Large intestine (tissue), 12 donors: ENCODE data around the gene BARX2. TPM values are rescaled to one million over a fixed set of nuclear protein-coding genes. Genes with fewer than 3 reads are reported as not detected.
"Not testable (repeated sequence)": the region's sequence is repeated elsewhere in the genome, so short reads cannot be mapped to it uniquely, and the experiment has no call there.

Source experiments
- DNase-seq, 2 donors: peaks; one replicate each; pipeline versions ENCODE4 v3.0.0 to v3.0.0-alpha.2; 2013
- H3K27ac ChIP-seq: one replicate; pipeline ENCODE4 v1.5.1; 2013; ENCODE audit warnings: low read length
- H3K27me3 ChIP-seq: 2 replicates; pipeline ENCODE4 v1.6.1; 2013; ENCODE audit warnings: low read length; ENCODE audit not compliant: control insufficient read depth, insufficient read depth
- H3K36me3 ChIP-seq: 2 replicates; pipeline ENCODE4 v1.6.1; 2013; ENCODE audit warnings: low read length; ENCODE audit not compliant: control insufficient read depth, insufficient read depth
- H3K4me1 ChIP-seq: one replicate; pipeline ENCODE4 v1.6.1; 2013; ENCODE audit warnings: low read length; ENCODE audit not compliant: control insufficient read depth, insufficient read depth
- H3K4me3 ChIP-seq: one replicate; pipeline ENCODE4 v1.5.1; 2013; ENCODE audit warnings: low read length
- H3K9me3 ChIP-seq: one replicate; pipeline ENCODE4 v1.6.1; 2013; ENCODE audit warnings: mild to moderate bottlenecking, low read depth, low read length, moderate library complexity; ENCODE audit not compliant: control insufficient read depth
- WGBS: methylation state at CpG from one replicate; pipeline ENCODE4 v1.1.5; 2013; ENCODE audit warnings: low lambda C conversion rate; ENCODE audit not compliant: insufficient coverage; 5-methylcytosine and 5-hydroxymethylcytosine counted together
- long read RNA-seq, 11 donors: transcript quantifications; one replicate each; lab custom pipeline, GENCODE V29; 2026
- polyA plus RNA-seq: library from polyadenylated mRNA; unstranded; fragments of 120-200 nt; gene quantifications from one replicate; pipeline ENCODE4 v1.2.1, GENCODE V29; 2013

The BARX2 gene
- 3.5 TPM for polyA plus RNA-seq
- long read RNA-seq, donor 1, result 0 reads
- long read RNA-seq, donor 2, result 0 reads
- long read RNA-seq, donor 3, result 0 reads
- long read RNA-seq, donor 4, result 0 reads
- long read RNA-seq, donor 5, partial matches to known transcripts, result 0 of 1 reads
- long read RNA-seq, donor 5, other reads (novel, unspliced or antisense), result 0 of 1 reads
- long read RNA-seq, donor 6, result 0 reads
- long read RNA-seq, donor 7, result 0 reads
- long read RNA-seq, donor 8, partial matches to known transcripts, result 0 of 4 reads
- long read RNA-seq, donor 8, other reads (novel, unspliced or antisense), result 0 of 4 reads
- long read RNA-seq, donor 9, partial matches to known transcripts, result 0 of 1 reads
- long read RNA-seq, donor 9, other reads (novel, unspliced or antisense), result 0 of 1 reads
- long read RNA-seq, donor 10, partial matches to known transcripts, result 0 of 1 reads
- long read RNA-seq, donor 10, other reads (novel, unspliced or antisense), result 0 of 1 reads
- long read RNA-seq, donor 11, result 0 reads

- peaks cover 11% of the 10 kb centered on the region for H3K9me3 ChIP-seq
- H3K36me3 ChIP-seq, result no peaks in the 10 kb centered on the region
- WGBS, result no CpG with 5 or more reads among the region's 81 CpGs
- H3K4me3 ChIP-seq, result peak within 1 kb of the TSS; percentile 42
- peak within 1 kb of the TSS; percentile 54 for H3K27ac ChIP-seq
- H3K27me3 ChIP-seq, result peaks cover 59% of the 10 kb centered on the region
- peak; percentile 67 to 84 for DNase-seq
- H3K4me1 ChIP-seq, result peaks cover 19% of the 10 kb centered on the region
Observed at GRCh38 chr11:129375751-129376657, at the start of gene BARX2. Gene BARX2, plus strand, starts transcription at chr11:129375848. Its CDS starts 188 bp downstream, at chr11:129376036.

DNA sequence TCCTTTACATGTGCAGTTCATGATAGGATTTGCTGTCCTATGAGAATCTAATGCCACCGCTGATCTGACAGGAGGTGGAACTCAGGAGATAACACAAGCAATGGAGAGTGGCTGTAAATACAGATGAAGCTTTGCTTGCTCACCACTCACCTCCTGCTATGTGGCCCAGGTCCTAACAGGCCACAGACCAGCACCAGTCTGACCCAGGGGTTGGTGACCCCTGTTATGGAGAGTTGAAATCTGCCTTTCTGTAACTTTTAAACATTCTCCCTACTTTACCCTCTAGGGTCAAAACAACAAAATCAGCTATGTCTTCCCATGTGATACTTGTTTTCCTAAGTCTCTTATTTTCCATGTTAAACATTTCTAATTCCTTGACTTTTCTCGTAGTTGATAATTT is 48.7 kb upstream of the BARX2 start:
- Histone ChIP-seq H3K27ac (no peak overlapping the region), H3K36me3 (no peaks in the 10 kb centered on the region), H3K9me3 (no peaks in the 10 kb centered on the region), H3K27me3 (no peaks in the 10 kb centered on the region), H3K4me3 (no peak overlapping the region), H3K4me1 (peaks cover 7% of the 10 kb centered on the region)
- DNase-seq, result no peak
- 43% methylated on average over 1 of the region's 2 CpGs for WGBS

DNA sequence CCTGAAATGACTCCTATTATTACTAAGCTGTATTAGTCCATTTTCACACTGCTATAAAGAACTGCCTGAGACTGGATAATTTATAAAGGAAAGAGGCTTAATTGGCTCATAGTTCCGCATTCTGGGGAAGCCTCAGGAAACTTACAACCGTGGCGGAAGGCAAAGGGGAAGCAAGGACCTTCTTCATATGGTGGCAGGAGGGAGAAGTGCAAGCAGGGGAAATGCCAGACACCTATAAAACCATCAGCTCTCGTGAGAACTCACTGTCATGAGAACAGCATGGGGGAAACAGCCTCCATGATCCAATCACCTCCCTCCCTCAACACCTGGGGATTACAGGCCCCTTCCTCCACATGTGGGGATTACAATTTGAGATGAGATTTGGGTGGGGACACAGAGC is 47.9 kb upstream of the BARX2 start:
- H3K27me3 ChIP-seq, H3K4me1 ChIP-seq, DNase-seq, H3K36me3 ChIP-seq, H3K9me3 ChIP-seq, H3K4me3 ChIP-seq, H3K27ac ChIP-seq: not testable (repeated sequence)
- no CpG with 5 or more reads among the region's 4 CpGs for WGBS

DNA sequence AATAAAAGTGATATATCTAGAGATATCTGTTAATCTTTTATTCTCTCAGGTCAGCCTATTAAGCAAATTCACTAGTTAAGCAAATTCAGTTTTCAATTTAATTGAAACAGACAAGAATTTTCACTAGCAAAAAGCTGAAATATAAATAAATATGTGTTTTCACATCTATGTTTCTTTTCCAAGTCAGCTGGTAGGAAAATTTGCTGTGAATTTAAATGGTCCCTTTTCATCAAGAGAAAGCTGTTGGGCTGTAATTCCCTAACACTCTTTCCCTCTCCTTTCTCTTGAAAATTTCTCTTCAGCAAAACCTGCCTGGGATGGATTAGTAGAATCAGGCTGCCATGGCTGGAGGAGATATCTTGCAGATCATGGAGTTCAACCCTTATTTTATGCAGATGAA is 46.9 kb upstream of the BARX2 start:
- Histone ChIP-seq H3K4me1 (peaks cover 7% of the 10 kb centered on the region), H3K36me3 (no peaks in the 10 kb centered on the region), H3K9me3 (no peaks in the 10 kb centered on the region), H3K4me3 (no peak overlapping the region), H3K27ac (no peak overlapping the region), H3K27me3 (no peaks in the 10 kb centered on the region)
- no peak for DNase-seq

DNA sequence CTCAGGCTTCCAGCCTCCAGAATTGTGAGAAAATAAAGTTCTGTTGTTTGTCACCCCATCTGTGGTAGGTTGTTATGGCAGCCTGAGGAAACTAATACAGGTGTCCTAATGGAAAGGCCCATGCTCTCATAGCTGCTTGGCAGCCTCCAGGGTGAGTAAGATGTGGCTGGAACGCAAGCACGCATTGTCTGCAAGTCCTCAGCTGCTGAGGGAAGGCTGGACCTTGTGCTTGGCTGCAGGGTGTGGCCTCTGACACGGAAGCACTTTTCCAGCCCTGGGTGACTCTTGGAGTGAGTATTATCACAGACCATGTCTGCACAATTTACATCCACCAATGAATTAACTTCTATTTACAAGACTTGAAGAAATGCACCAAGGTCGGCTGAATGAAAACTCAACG is 44.4 kb upstream of the BARX2 start:
- 60% methylated on average over 1 of the region's 5 CpGs for WGBS
- Histone ChIP-seq H3K4me3 (no peak overlapping the region), H3K36me3 (no peaks in the 10 kb centered on the region), H3K27ac (no peak overlapping the region), H3K9me3 (no peaks in the 10 kb centered on the region), H3K27me3 (no peaks in the 10 kb centered on the region), H3K4me1 (no peaks in the 10 kb centered on the region)
- DNase-seq, result peak in 1 of 2 donors; percentile 45

DNA sequence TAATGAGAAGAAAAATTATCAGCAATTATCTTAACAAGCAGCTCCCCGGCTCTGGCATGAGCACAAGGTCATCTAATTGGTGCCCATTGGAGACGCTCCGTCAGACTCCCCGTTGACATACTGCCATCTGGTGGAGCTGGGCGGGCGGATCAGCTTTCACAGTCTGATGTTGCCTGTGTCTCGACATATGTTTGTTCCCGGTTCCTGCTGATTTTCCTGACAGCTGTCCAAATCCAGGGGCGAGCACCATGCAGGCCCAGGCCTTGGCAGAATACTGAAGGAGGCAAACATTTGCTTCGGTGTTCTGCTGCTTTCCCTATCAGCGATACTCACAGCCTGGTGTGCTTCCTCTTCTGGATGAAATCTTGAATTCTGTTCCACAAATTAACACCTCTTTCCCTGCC is 43.8 kb upstream of the BARX2 start:
- no peaks in the 10 kb centered on the region for H3K27me3 ChIP-seq
- H3K27ac ChIP-seq, result no peak overlapping the region
- WGBS, result no CpG with 5 or more reads among the region's 11 CpGs
- no peaks in the 10 kb centered on the region for H3K4me1 ChIP-seq
- H3K9me3 ChIP-seq, result no peaks in the 10 kb centered on the region
- H3K36me3 ChIP-seq, result no peaks in the 10 kb centered on the region
- H3K4me3 ChIP-seq, result no peak overlapping the region
- peak; percentile 65 to 70 for DNase-seq

- no peak overlapping the region for H3K4me3 ChIP-seq
Observed at GRCh38 chr11:129333873-129334272, 41.8 kb upstream of the BARX2 start.

GRCh38 chr11:129344301-129344940 is 31.2 kb upstream of the BARX2 start:
- not testable (repeated sequence) for H3K27ac ChIP-seq, H3K36me3 ChIP-seq, H3K9me3 ChIP-seq, H3K27me3 ChIP-seq, H3K4me3 ChIP-seq, H3K4me1 ChIP-seq
- WGBS, result no CpG with 5 or more reads among the region's 23 CpGs
- peak in 1 of 2 donors; percentile 17 for DNase-seq

More at GRCh38 chr11:129333873-129334272, 41.8 kb upstream of the BARX2 start:
- Histone ChIP-seq H3K4me1 (no peaks in the 10 kb centered on the region), H3K36me3 (no peaks in the 10 kb centered on the region), H3K9me3 (no peaks in the 10 kb centered on the region), H3K27ac (no peak overlapping the region), H3K27me3 (no peaks in the 10 kb centered on the region)
- DNase-seq, result no peak

DNA sequence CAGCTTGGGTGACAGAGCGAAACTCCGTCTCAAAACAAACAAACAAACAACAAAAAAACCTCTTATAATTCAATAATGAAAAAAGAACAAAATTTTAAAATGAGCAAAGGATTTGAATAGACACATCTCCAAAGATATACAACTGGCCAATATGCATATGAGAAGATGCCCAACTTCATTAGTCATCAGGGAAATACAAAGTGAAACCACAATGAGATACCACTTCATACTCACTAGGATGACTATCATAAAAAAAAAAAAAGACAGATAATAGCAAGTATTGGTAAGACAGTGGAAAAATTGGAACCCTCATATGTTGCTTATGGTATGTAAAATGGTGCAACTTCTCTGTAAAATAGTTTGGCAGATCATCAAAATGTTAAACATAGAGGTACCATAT is 28.7 kb upstream of the BARX2 start:
- H3K27me3 ChIP-seq, result no peaks in the 10 kb centered on the region
- H3K9me3 ChIP-seq, result no peaks in the 10 kb centered on the region
- DNase-seq, result no peak
- WGBS, result no CpG with 5 or more reads among the region's 2 CpGs
- H3K36me3 ChIP-seq, result no peaks in the 10 kb centered on the region
- H3K4me1 ChIP-seq, result no peaks in the 10 kb centered on the region
- H3K4me3 ChIP-seq, result no peak overlapping the region
- H3K27ac ChIP-seq, result no peak overlapping the region

DNA sequence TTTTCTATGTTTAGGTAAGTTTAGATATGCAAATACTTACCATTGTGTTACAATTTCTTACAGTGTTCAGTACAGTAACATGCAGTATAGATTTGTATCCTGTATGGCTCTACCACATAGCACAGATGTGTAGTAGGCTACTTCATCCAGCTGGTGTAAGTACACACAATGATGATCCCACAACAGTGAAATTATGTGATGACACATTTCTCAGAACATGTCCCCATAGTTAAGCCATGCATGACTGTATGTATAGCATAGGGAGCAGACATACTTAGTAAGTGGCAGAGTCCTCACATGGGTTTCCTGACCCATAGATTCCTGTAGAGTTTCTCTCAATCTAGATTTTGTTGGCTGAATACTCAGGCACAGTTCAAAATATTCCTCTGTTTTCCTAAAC is 26.8 kb upstream of the BARX2 start:
- Histone ChIP-seq H3K27ac (no peak overlapping the region), H3K9me3 (no peaks in the 10 kb centered on the region), H3K4me1 (no peaks in the 10 kb centered on the region), H3K4me3 (no peak overlapping the region), H3K36me3 (no peaks in the 10 kb centered on the region), H3K27me3 (peaks cover 4% of the 10 kb centered on the region)
- no peak for DNase-seq
